Heart right ventricle (tissue), 16 donors: ENCODE measurements around the gene BMPR1A. TPM values are rescaled to one million over a fixed set of nuclear protein-coding genes. Genes with fewer than 3 reads are reported as not detected.

ENCODE experiments used
- ATAC-seq, 8 donors: fragments of 200-7000 bp; cut with Tn5 transposase; one replicate each; pipeline ENCODE4 v1.9.1; 2020; ENCODE audit warnings: mild to moderate bottlenecking in 8 of 8, moderate library complexity in 8 of 8, moderate number of reproducible peaks in 1 of 8
- DNase-seq, 2 donors: peaks; one replicate each; pipeline ENCODE4 v3.0.0-alpha.2; 2020
- H3K27ac ChIP-seq, 10 donors: fragments of 200-600 bp; sonication (generic) in 2 of 10; one replicate each; pipeline versions ENCODE4 v1.5.0 to v1.8.0; 2020 to 2022; ENCODE audit warnings: mild to moderate bottlenecking in 3 of 10
- H3K27me3 ChIP-seq, 7 donors: fragments of 200-600 bp; one replicate each; pipeline ENCODE4 v1.8.0; 2021 to 2022; ENCODE audit warnings: mild to moderate bottlenecking in 2 of 7
- H3K36me3 ChIP-seq, 9 donors: fragments of 200-600 bp; sonication (generic) in 1 of 9; one replicate each; pipeline versions ENCODE4 v1.5.0 to v1.8.0; 2020 to 2022; ENCODE audit warnings: mild to moderate bottlenecking in 2 of 9
- H3K4me1 ChIP-seq, 9 donors: fragments of 200-600 bp; sonication (generic) in 1 of 9; one replicate each; pipeline versions ENCODE4 v1.5.0 to v1.8.0; 2020 to 2022; ENCODE audit warnings: mild to moderate bottlenecking in 4 of 9
- H3K4me3 ChIP-seq, 10 donors: fragments of 200-600 bp; sonication (generic) in 2 of 10; one replicate each; pipeline versions ENCODE4 v1.5.0 to v1.8.0; 2020 to 2022; ENCODE audit warnings: mild to moderate bottlenecking in 7 of 10, moderate library complexity in 2 of 10
- H3K9me3 ChIP-seq, 11 donors: fragments of 200-600 bp in 10 of 11; sonication (generic) in 2 of 11; one replicate each; pipeline versions ENCODE4 v1.5.0 to v1.8.0; 2013 to 2022; ENCODE audit warnings: mild to moderate bottlenecking in 2 of 11, control low read depth in 1 of 11, moderate library complexity in 1 of 11
- CTCF ChIP-seq, 9 donors: fragments of 200-600 bp; sonication (generic) in 2 of 9; IDR thresholded peaks; one replicate each; pipeline versions ENCODE4 v1.5.0 to v1.8.0; 2021 to 2022; ENCODE audit warnings: antibody characterized with exemption in 9 of 9, mild to moderate bottlenecking in 5 of 9, moderate library complexity in 1 of 9
- WGBS, 2 donors: extraction: QIAGEN DNeasy Blood & Tissue Kit; methylation state at CpG; one replicate each; pipeline ENCODE4 v1.1.7; 2013; ENCODE audit warnings: inconsistent platforms in 1 of 2; 5-methylcytosine and 5-hydroxymethylcytosine counted together
- intact Hi-C, 10 donors: fragments of 100-400 bp; cut with DNase I; formaldehyde crosslinking; loops; one replicate each; pipeline versions ENCODE4 v1.11.1 to v1.14.2; 2022
- polyA plus RNA-seq, 2 donors: library from polyadenylated mRNA; stranded (reverse); fragments of 200-250 nt; gene quantifications; one replicate each; pipeline ENCODE4 v1.2.3, GENCODE V29; 2013
- total RNA-seq, 10 donors: library from RNA; stranded (reverse); fragmentation: NEBNext Ultra II Directional in 3 of 10; extraction: Animal tissue kit (Norgen Biotek cat#: 25700) in 3 of 10; gene quantifications; one replicate each; pipeline versions ENCODE4 v1.2.1 to v1.2.4, GENCODE V29; 2021 to 2023
- donor health status: Arrhythmogenic right ventricular cardiomyopathy.
- donor health status: ischemic (EF 13 %, LVEDD 7.1; RV severe dilation, severe dysfunction).
- donor health status: healthy with polysubstance abuse.
- donor health status: DM: no; HTN: yes; CAD: no.
- donor health status: DM: no; HTN: no; CAD: no.
- donor health status: ischemic (EF 25% LVEDD 6.9; RV normal size, moderate dysfunction).
- donor health status: ischemic (EF 25% LVEDD 5.7; RV mildly dilated, moderate dysfunction).
- donor health status: healthy.
- donor health status: DM: yes; HTN: yes; CAD: no.
- donor health status: Ischemic cardiomyopathy.
- donor health status: ischemic (EF 35%, LVEDD 5.7; RV mildly dilated, moderate dysfunction).
- donor health status: nonischemic (EF 11% LVEDD 7.7; RV severe dilation, severe dysfunction).
- donor health status: DM: yes; HTN: yes; CAD: no.
- donor health status: PGD.
- donor health status: ischemic (EF 29% LVEDD 5.4; RV normal size, mild dysfunction).
- donor health status: nonischemic (EF 23%, LVEDD 6.1; RV moderate dilation, normal function).

Gene BMPR1A
- total and polyA plus RNA-seq, 12 donors, result 6.7 to 69.0 (median 45.6) TPM

- Histone ChIP-seq H3K27me3 (no peaks in the 10 kb centered on the region), H3K4me3 (no peak overlapping the region), H3K4me1 (peaks cover 6 to 69% (median 30%) of the 10 kb centered on the region in 9 donors), H3K36me3 (peaks cover 0 to 71% (median 8%) of the 10 kb centered on the region in 9 donors), H3K27ac (no peak overlapping the region), H3K9me3 (no peaks in the 10 kb centered on the region)
- no peak for TF ChIP-seq CTCF (IDR thresholded peaks at IDR 0.05)
- WGBS, 2 donors, result 92 to 93% methylated on average over 4 of the region's 4 CpGs
- intact Hi-C loops, result loop anchor here in 2 of 10 donors (5.0 kb wide), 1 partner anchor 153 kb away; the partner anchor contains the start of gene SHLD2 (in 2 of the 2)
- DNase-seq, result no peak
- ATAC-seq, result no peak
Measured at GRCh38 chr10:86944031-86944419, 187.6 kb downstream of the BMPR1A start.

GRCh38 chr10:86944471-86944870 is 188.1 kb downstream of the BMPR1A start:
- intact Hi-C loops, result loop anchor here in 2 of 10 donors (5.0 kb wide), 1 partner anchor 153 kb away; the partner anchor contains the start of gene SHLD2 (in 2 of the 2)
- Histone ChIP-seq H3K36me3 (peaks cover 0 to 71% (median 8%) of the 10 kb centered on the region in 9 donors), H3K27me3 (no peaks in the 10 kb centered on the region), H3K27ac (peak overlapping the region in 1 of 10 donors; percentile 34), H3K4me3 (no peak overlapping the region), H3K4me1 (peaks cover 6 to 70% (median 29%) of the 10 kb centered on the region in 9 donors), H3K9me3 (no peaks in the 10 kb centered on the region)
- DNase-seq (no peak), ATAC-seq (no peak)
- TF ChIP-seq CTCF (IDR thresholded peaks at IDR 0.05), result no peak

GRCh38 chr10:86944907-86945306 is 188.5 kb downstream of the BMPR1A start:
- Histone ChIP-seq H3K27ac (peak overlapping the region in 4 of 10 donors; percentile 9 to 35 (median 30)), H3K27me3 (no peaks in the 10 kb centered on the region), H3K4me3 (no peak overlapping the region), H3K36me3 (peaks cover 0 to 71% (median 8%) of the 10 kb centered on the region in 9 donors), H3K9me3 (no peaks in the 10 kb centered on the region), H3K4me1 (peaks cover 6 to 70% (median 30%) of the 10 kb centered on the region in 9 donors)
- ATAC-seq, result no peak
- intact Hi-C loops, result loop anchor here in 2 of 10 donors (5.0 kb wide), 1 partner anchor 152 kb away; the partner anchor contains the start of gene SHLD2 (in 2 of the 2)
- 85 to 86% methylated on average over 3 of the region's 3 CpGs for WGBS, 2 donors
- no peak for TF ChIP-seq CTCF (IDR thresholded peaks at IDR 0.05)
- no peak for DNase-seq

GRCh38 chr10:86945361-86946212 is 189.2 kb downstream of the BMPR1A start:
- no peaks in the 10 kb centered on the region for H3K9me3 ChIP-seq
- DNase-seq (peak in 1 of 2 donors; percentile 21), ATAC-seq (peak in 5 of 8 donors; percentile 38 to 55 (median 44))
- H3K27ac ChIP-seq, result peak overlapping the region in 5 of 10 donors; percentile 7 to 35 (median 26)
- no peak overlapping the region for H3K4me3 ChIP-seq
- 55 to 62% methylated on average over 18 of the region's 18 CpGs for WGBS, 2 donors
- peaks cover 6 to 73% (median 36%) of the 10 kb centered on the region in 9 donors for H3K4me1 ChIP-seq
- H3K36me3 ChIP-seq, result peaks cover 0 to 66% (median 8%) of the 10 kb centered on the region in 9 donors
- H3K27me3 ChIP-seq, result no peaks in the 10 kb centered on the region
- intact Hi-C loops, result no loop called here
- TF ChIP-seq CTCF (IDR thresholded peaks at IDR 0.05), result peak in 7 of 9 donors; percentile 24 to 54 (median 43)
